GM18505 (cell line): ENCODE data around the gene FUBP1.
A peak's percentile ranks its signal among the peaks of the same experiment; 100 is the strongest.

ENCODE experiments used
- ATAC-seq: cut with Tn5 transposase; IDR thresholded peaks from one replicate; pipeline ENCODE4 v1.9.1; 2021; ENCODE audit not compliant: unreplicated experiment
- POLR2A ChIP-seq: IDR thresholded peaks from 4 replicates; pipeline ENCODE4 v1.6.1; 2011; ENCODE audit warnings: borderline replicate concordance; ENCODE audit not compliant: insufficient read depth, insufficient read length; ENCODE audit errors: extremely low read depth

The FUBP1 gene

DNA sequence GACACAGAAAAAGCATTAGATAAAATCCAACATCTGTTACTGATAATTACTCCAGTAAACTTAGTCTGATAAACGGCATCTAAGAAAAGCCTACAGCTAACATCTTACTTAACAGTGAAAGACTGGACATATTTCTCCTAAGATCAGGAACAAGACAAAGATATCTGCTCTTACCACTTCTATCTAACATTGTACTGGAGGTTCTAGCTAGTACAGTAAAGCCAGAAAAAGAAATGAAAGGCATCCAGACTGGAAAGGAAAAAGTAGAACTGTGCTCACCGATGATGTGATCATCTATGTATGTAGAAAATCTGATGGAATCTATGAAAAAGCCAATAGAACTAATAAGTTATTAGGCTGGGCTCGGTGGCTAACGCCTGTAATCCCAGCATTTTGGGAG lies 68.8 kb downstream of the FUBP1 start:
- TF ChIP-seq POLR2A: no peak
- no peak for ATAC-seq

DNA sequence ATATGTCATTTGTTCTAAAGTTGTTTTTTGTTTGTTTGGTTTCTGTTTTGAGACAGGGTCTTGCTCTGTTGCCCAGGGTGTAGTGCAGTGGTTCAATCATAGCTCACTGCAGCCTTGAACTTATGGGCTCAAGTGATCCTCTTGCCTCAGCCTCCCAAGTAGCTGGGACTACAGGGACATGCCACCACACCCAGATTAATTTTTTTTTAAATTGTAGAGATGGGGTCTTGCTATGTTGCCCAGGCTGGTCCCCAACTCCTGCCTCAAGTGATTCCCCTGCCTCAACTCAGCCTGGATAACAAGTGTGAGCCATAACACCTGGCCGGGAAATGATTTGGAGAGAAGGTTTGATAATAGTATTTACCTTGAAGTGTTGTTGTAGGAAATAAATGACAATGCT lies 72.2 kb downstream of the FUBP1 start:
- TF ChIP-seq POLR2A: no peak
- no peak for ATAC-seq

DNA sequence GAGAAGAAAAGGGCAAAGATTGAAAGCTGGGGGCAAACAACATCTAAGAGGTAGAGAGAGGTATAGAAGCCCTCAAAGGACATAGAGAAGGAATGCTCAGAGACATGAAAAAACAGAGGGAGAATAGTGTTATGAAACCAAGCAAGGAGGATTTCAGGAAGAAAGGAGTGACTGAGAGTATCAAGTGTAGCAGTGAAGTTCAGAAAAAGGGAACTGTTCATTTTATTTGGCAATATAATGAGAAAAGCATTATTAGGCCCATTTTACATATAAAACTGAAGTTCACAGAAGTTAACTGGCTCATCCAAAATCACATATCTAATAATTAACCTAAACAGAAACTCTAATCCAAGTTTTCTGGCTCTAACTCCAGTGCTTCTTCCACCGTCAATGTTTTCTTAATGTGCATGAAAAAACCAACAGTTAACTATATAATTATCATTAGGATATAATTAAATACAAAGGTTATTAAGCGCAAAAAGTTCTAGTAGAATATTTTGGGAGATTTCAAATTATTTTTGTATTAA lies 72.8 kb downstream of the FUBP1 start:
- TF ChIP-seq POLR2A: no peak
- ATAC-seq: no peak

DNA sequence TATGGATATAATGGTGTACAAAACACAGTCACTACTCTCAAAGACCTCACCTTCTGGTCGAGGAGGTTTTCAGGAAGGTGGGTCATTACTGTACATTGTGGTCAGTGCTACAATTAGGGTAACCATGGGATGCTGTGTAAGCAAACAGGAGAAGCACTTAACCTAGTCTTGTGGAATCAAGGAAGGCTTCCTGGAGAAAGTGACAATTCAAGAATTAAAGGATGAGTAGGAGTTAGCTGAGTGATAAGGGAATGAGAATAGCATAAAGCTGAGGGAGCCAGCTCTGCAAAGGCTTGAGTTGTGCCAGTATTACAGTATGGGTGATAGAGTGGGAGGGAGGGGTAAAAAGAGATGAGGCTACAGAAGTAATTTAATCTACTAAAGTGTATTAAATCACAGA lies 73.3 kb downstream of the FUBP1 start:
- TF ChIP-seq POLR2A: no peak
- no peak for ATAC-seq

DNA sequence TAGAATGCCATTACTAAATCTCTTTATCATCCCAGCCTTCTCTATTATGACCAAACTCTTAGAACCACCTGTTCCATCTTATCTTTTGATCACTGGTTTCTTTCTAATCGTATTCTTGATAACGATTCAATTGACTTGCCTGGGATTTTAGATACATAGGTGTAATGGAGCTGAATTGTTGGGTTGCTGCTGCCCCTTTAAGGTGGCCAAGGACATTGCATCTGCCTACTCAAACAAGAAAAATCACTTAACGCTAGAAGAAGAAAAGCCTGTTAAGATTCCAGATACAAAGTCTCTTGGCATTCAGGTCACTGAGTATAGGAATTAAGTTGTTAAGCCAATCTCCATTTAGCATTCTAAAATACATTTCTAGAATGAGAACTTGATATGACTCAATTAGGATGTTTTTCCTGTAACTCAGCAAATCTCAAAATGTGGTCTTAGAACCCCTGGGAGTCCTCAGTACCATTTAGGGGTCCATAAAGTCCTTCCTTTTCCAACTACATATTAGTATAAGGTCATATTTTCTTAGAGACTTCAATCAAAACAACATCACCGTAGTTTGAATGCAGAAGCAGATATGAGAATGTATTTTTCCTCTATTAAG lies 78.1 kb downstream of the FUBP1 start:
- TF ChIP-seq POLR2A: no peak
- ATAC-seq: peak; percentile 65

DNA sequence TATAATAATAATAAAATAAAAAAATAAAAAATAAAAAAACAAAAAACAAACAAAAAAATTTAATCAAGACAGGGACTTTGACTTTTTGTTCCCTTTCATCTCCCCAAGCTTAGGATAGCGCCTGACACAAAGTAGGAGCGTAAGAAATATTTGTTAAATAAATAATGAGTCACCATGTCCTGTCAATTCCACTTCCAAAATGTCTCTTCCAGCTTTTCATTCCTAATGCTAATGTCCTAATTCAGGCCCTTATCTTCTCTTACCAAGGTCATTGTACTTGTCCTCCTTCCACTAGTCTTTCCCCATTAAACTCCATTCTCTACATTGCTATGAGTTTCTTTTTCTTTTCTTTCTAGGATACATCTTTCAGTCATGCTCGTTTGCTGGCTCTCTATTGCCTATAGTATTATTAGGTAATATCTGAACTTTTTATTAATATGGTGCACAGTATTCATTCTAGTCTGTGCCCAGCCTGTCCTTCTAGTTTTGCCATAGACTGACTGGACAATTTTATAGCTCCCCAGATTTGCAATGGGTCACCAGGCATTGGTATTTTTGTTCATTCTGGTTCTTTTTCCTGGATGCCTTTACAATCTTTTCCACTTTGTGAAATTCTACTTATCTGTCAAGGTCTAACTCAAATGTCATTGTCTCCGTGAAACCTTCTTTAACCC lies 79.1 kb downstream of the FUBP1 start:
- ATAC-seq: no peak
- no peak for TF ChIP-seq POLR2A
